Rectal smooth muscle tissue (tissue), 1 donor: ENCODE results near the gene SNRNP40.
A peak's percentile ranks its signal among the peaks of the same experiment; 100 is the strongest.

ENCODE experiments used
- H3K27ac ChIP-seq: one replicate; pipeline ENCODE4 v1.7.0; 2013; ENCODE audit warnings: low read depth, low read length, inconsistent platforms
- H3K27me3 ChIP-seq: one replicate; pipeline ENCODE4 v1.7.0; 2013; ENCODE audit warnings: low read length; ENCODE audit not compliant: control insufficient read depth, insufficient read depth
- H3K36me3 ChIP-seq: one replicate; pipeline ENCODE4 v1.7.0; 2013; ENCODE audit warnings: low read length; ENCODE audit not compliant: control insufficient read depth, insufficient read depth
- H3K4me1 ChIP-seq: one replicate; pipeline ENCODE4 v1.7.0; 2013; ENCODE audit warnings: low read length; ENCODE audit not compliant: control insufficient read depth, insufficient read depth
- H3K4me3 ChIP-seq: one replicate; pipeline ENCODE4 v1.7.0; 2013; ENCODE audit warnings: low read length
- H3K9ac ChIP-seq: one replicate; pipeline ENCODE4 v1.7.0; 2013; ENCODE audit warnings: low read length

Gene SNRNP40

GRCh38 chr1:31296486-31297276 lies at the start of gene SNRNP40, which contains the start of gene ZCCHC17:
TSS of gene SNRNP40 (minus strand) at chr1:31296788. CDS start at chr1:31296751, 37 bp downstream.
TSS of gene ZCCHC17 (plus strand) at chr1:31297032. CDS start at chr1:31310099, 13,067 bp downstream.
- H3K4me1 ChIP-seq: peaks cover 9% of the 10 kb centered on the region
- H3K4me3 ChIP-seq: peak within 1 kb of the TSS; percentile 99
- H3K36me3 ChIP-seq: peaks cover 9% of the 10 kb centered on the region
- peak within 1 kb of the TSS; percentile 98 for H3K9ac ChIP-seq
- peak within 1 kb of the TSS; percentile 82 for H3K27ac ChIP-seq
- no peaks in the 10 kb centered on the region for H3K27me3 ChIP-seq

- Histone ChIP-seq H3K4me1 (no peaks in the 10 kb centered on the region), H3K4me3 (no peak overlapping the region), H3K27me3 (no peaks in the 10 kb centered on the region), H3K9ac (no peak overlapping the region), H3K27ac (no peak overlapping the region), H3K36me3 (peaks cover 10% of the 10 kb centered on the region)
These were observed 49.0 kb upstream of the SNRNP40 start for GRCh38 chr1:31345635-31346034.

GRCh38 chr1:31344503-31344902 lies 47.9 kb upstream of the SNRNP40 start:
- Histone ChIP-seq H3K36me3 (peaks cover 7% of the 10 kb centered on the region), H3K27me3 (no peaks in the 10 kb centered on the region), H3K4me1 (no peaks in the 10 kb centered on the region), H3K27ac (no peak overlapping the region), H3K4me3 (no peak overlapping the region), H3K9ac (no peak overlapping the region)

GRCh38 chr1:31336687-31337467 lies 40.3 kb upstream of the SNRNP40 start:
- no peaks in the 10 kb centered on the region for H3K27me3 ChIP-seq

GRCh38 chr1:31335007-31335406 lies 38.4 kb upstream of the SNRNP40 start:
- no peak overlapping the region for H3K9ac ChIP-seq
- no peaks in the 10 kb centered on the region for H3K27me3 ChIP-seq
- H3K4me1 ChIP-seq: no peaks in the 10 kb centered on the region
- H3K36me3 ChIP-seq: peaks cover 6% of the 10 kb centered on the region
- H3K4me3 ChIP-seq: no peak overlapping the region
- H3K27ac ChIP-seq: no peak overlapping the region

More at GRCh38 chr1:31336687-31337467, 40.3 kb upstream of the SNRNP40 start:
- H3K27ac ChIP-seq: no peak overlapping the region
- peaks cover 6% of the 10 kb centered on the region for H3K36me3 ChIP-seq
- H3K4me3 ChIP-seq: no peak overlapping the region
- H3K4me1 ChIP-seq: no peaks in the 10 kb centered on the region
- no peak overlapping the region for H3K9ac ChIP-seq

GRCh38 chr1:31327381-31327780 lies 30.8 kb upstream of the SNRNP40 start:
- Histone ChIP-seq H3K9ac (no peak overlapping the region), H3K4me1 (no peaks in the 10 kb centered on the region), H3K36me3 (no peaks in the 10 kb centered on the region), H3K27me3 (no peaks in the 10 kb centered on the region), H3K4me3 (no peak overlapping the region), H3K27ac (no peak overlapping the region)

- Histone ChIP-seq H3K4me3 (no peak overlapping the region), H3K4me1 (no peaks in the 10 kb centered on the region), H3K9ac (no peak overlapping the region), H3K27ac (no peak overlapping the region), H3K36me3 (no peaks in the 10 kb centered on the region), H3K27me3 (no peaks in the 10 kb centered on the region)
These were observed 29.9 kb upstream of the SNRNP40 start for GRCh38 chr1:31326461-31326860.

GRCh38 chr1:31324992-31325391 lies 28.4 kb upstream of the SNRNP40 start:
- H3K4me1 ChIP-seq: no peaks in the 10 kb centered on the region
- H3K27me3 ChIP-seq: no peaks in the 10 kb centered on the region
- H3K36me3 ChIP-seq: no peaks in the 10 kb centered on the region
- H3K4me3 ChIP-seq: no peak overlapping the region
- H3K27ac ChIP-seq: no peak overlapping the region
- H3K9ac ChIP-seq: no peak overlapping the region

GRCh38 chr1:31324093-31324492 lies 27.5 kb upstream of the SNRNP40 start:
- Histone ChIP-seq H3K27me3 (no peaks in the 10 kb centered on the region), H3K27ac (no peak overlapping the region), H3K36me3 (no peaks in the 10 kb centered on the region), H3K4me3 (no peak overlapping the region), H3K9ac (no peak overlapping the region), H3K4me1 (no peaks in the 10 kb centered on the region)

GRCh38 chr1:31318146-31318545 lies 21.6 kb upstream of the SNRNP40 start:
- H3K4me1 ChIP-seq: no peaks in the 10 kb centered on the region
- no peak overlapping the region for H3K27ac ChIP-seq
- H3K9ac ChIP-seq: no peak overlapping the region
- peaks cover 3% of the 10 kb centered on the region for H3K36me3 ChIP-seq
- H3K27me3 ChIP-seq: no peaks in the 10 kb centered on the region
- H3K4me3 ChIP-seq: no peak overlapping the region

GRCh38 chr1:31315902-31316301 lies 19.3 kb upstream of the SNRNP40 start:
- no peak overlapping the region for H3K27ac ChIP-seq
- peaks cover 3% of the 10 kb centered on the region for H3K36me3 ChIP-seq
- no peaks in the 10 kb centered on the region for H3K4me1 ChIP-seq
- no peak overlapping the region for H3K9ac ChIP-seq
- H3K4me3 ChIP-seq: no peak overlapping the region
- no peaks in the 10 kb centered on the region for H3K27me3 ChIP-seq

GRCh38 chr1:31310198-31310597 lies 13.6 kb upstream of the SNRNP40 start:
- Histone ChIP-seq H3K4me1 (no peaks in the 10 kb centered on the region), H3K36me3 (peaks cover 2% of the 10 kb centered on the region), H3K4me3 (no peak overlapping the region), H3K27ac (no peak overlapping the region), H3K9ac (no peak overlapping the region), H3K27me3 (no peaks in the 10 kb centered on the region)
